Natural killer cell (primary cell): ENCODE measurements around the gene RFX6. TPM values are rescaled to one million over a fixed set of nuclear protein-coding genes. Genes with fewer than 3 reads are reported as not detected.

ENCODE experiments used
- ATAC-seq, 3 donors: fragments of 150-1000 bp in 2 of 3; fragments of 200-7000 bp in 1 of 3; cut with Tn5 transposase; 1 replicate in 1 of 3; 2 replicates in 2 of 3; pipeline ENCODE4 v1.10.0; 2021; ENCODE audit warnings: mild to moderate bottlenecking in 2 of 3, moderate library complexity in 2 of 3
- DNase-seq, 2 donors: peaks; one replicate each; pipeline versions ENCODE4 v3.0.0 to v3.0.0-alpha.2; 2013 to 2021; ENCODE audit warnings: mixed read lengths in 1 of 2
- H3K27ac ChIP-seq: one replicate; pipeline ENCODE4 v1.5.1; 2013; ENCODE audit warnings: mild to moderate bottlenecking, low read length
- H3K27me3 ChIP-seq: one replicate; pipeline ENCODE4 v1.6.1; 2013; ENCODE audit warnings: low read length; ENCODE audit not compliant: control insufficient read depth, insufficient read depth
- H3K36me3 ChIP-seq: one replicate; pipeline ENCODE4 v1.6.1; 2013; ENCODE audit warnings: low read length; ENCODE audit not compliant: control insufficient read depth, insufficient read depth
- H3K4me1 ChIP-seq: one replicate; pipeline ENCODE4 v1.6.1; 2013; ENCODE audit warnings: low read length; ENCODE audit not compliant: control insufficient read depth, insufficient read depth
- H3K4me3 ChIP-seq: one replicate; pipeline ENCODE4 v1.5.1; 2013; ENCODE audit warnings: low read length
- H3K9me3 ChIP-seq: one replicate; pipeline ENCODE4 v1.6.1; 2013; ENCODE audit warnings: low read length; ENCODE audit not compliant: control insufficient read depth, insufficient read depth
- H3K27ac Mint-ChIP-seq, 2 donors: one replicate each; pipeline ENCODE4 v1.8.0; 2022; ENCODE audit warnings: mild to moderate bottlenecking in 2 of 2, mixed read lengths in 2 of 2, moderate library complexity in 1 of 2
- H3K27me3 Mint-ChIP-seq, 2 donors: one replicate each; pipeline ENCODE4 v1.8.0; 2022; ENCODE audit warnings: low read depth in 2 of 2, mixed read lengths in 2 of 2
- H3K36me3 Mint-ChIP-seq: one replicate; pipeline ENCODE4 v1.8.0; 2022; ENCODE audit warnings: mixed read lengths
- H3K4me1 Mint-ChIP-seq, 2 donors: one replicate each; pipeline ENCODE4 v1.8.0; 2022; ENCODE audit warnings: mixed read lengths in 2 of 2
- H3K4me3 Mint-ChIP-seq: one replicate; pipeline ENCODE4 v1.8.0; 2022; ENCODE audit warnings: mild to moderate bottlenecking, moderate library complexity, mixed read lengths
- H3K9me3 Mint-ChIP-seq, 2 donors: one replicate each; pipeline ENCODE4 v1.8.0; 2022; ENCODE audit warnings: mixed read lengths in 2 of 2
- CTCF ChIP-seq: fragments of 200-600 bp; IDR thresholded peaks from one replicate; pipeline ENCODE4 v1.8.0; 2022; ENCODE audit warnings: antibody characterized with exemption
- WGBS: methylation state at CpG from one replicate; pipeline ENCODE4 v1.1.7; 2013; ENCODE audit warnings: missing lambda C conversion rate; ENCODE audit not compliant: insufficient coverage; 5-methylcytosine and 5-hydroxymethylcytosine counted together
- intact Hi-C: fragments of 100-400 bp; cut with micrococcal nuclease; formaldehyde crosslinking; loops from one replicate; pipeline ENCODE4 v1.14.2; 2022
- total RNA-seq, 4 donors: library from RNA; stranded (reverse); fragments of 120-200 nt in 1 of 4; gene quantifications; one replicate each; pipeline versions ENCODE4 v1.2.3 to v1.2.4, GENCODE V29; 2013 to 2022

Gene RFX6
- total RNA-seq, 3 donors from 2014 or later (not counting 1 experiment from before 2014, with no cell fraction given): not detected

- H3K36me3 ChIP-seq: no peaks in the 10 kb centered on the region
- no peak overlapping the region for H3K27ac ChIP-seq
- 80% methylated on average over 1 of the region's 5 CpGs for WGBS
- H3K27me3 ChIP-seq: no peaks in the 10 kb centered on the region
- H3K9me3 Mint-ChIP-seq: peaks cover 2 to 11% of the 10 kb centered on the region in 2 donors
- no peak overlapping the region for H3K4me3 ChIP-seq
- H3K4me1 ChIP-seq: no peaks in the 10 kb centered on the region
- no peaks in the 10 kb centered on the region for H3K36me3 Mint-ChIP-seq
- ATAC-seq (no peak), DNase-seq (no peak)
- no peak for TF ChIP-seq CTCF
- H3K9me3 ChIP-seq: no peaks in the 10 kb centered on the region
- no peaks in the 10 kb centered on the region for H3K4me1 Mint-ChIP-seq
- intact Hi-C loops: no loop called here
- no peak overlapping the region for H3K27ac Mint-ChIP-seq
- H3K4me3 Mint-ChIP-seq: no peak overlapping the region
- no peaks in the 10 kb centered on the region for H3K27me3 Mint-ChIP-seq
Observed at GRCh38 chr6:116836606-116837342, 40.3 kb upstream of the RFX6 start.

DNA sequence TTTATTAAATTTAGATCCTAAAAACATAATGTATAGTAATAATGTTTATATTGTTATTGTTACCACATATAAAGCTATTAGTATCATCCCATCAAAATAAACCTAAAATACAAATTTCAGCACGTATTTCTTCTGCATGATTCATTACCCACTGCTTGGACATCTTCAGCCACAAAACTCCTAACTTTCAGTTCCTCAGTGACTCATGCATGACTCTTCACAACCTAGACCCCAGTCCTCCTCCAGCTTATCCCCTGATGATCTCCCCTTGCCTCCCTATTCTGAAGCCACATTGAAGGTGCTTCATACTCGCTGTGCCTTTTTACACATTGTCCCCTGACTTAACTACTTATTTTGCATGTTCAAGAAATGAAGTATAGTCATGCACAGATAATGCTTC, 37.0 kb upstream of the RFX6 start:
- no peaks in the 10 kb centered on the region for H3K9me3 ChIP-seq
- no peaks in the 10 kb centered on the region for H3K36me3 ChIP-seq
- H3K27me3 ChIP-seq: no peaks in the 10 kb centered on the region
- no peak overlapping the region for H3K27ac ChIP-seq
- DNase-seq: no peak
- no peaks in the 10 kb centered on the region for H3K4me1 ChIP-seq
- Mint-ChIP-seq H3K36me3 (no peaks in the 10 kb centered on the region), H3K9me3 (peaks cover 0 to 9% of the 10 kb centered on the region in 2 donors), H3K27me3 (no peaks in the 10 kb centered on the region), H3K27ac (no peak overlapping the region), H3K4me1 (no peaks in the 10 kb centered on the region), H3K4me3 (no peak overlapping the region)
- H3K4me3 ChIP-seq: no peak overlapping the region
- no peak for TF ChIP-seq CTCF
- no peak for ATAC-seq
- WGBS: 52% methylated on average over 2 of the region's 2 CpGs
- intact Hi-C loops: no loop called here

DNA sequence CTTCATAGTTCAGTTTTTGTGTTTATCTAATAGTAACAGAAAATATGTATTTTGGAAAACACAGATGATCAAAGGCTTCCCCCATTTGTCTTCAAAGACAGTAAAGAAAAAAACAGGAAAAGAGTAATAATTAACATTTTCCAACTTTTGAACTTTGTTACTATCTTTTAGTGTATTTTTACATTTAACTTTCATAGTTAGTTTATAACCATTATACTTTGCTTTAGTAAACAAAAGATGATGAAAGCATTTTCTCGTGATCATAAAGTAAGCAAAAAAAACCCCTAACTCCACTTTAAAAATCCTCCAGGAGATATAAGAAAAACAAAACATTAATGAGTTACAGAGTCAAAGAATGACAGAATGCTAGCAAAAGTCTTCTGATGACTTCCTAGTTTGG, 34.6 kb upstream of the RFX6 start:
- Mint-ChIP-seq H3K27ac (no peak overlapping the region), H3K9me3 (peaks cover 0 to 5% of the 10 kb centered on the region in 2 donors), H3K27me3 (no peaks in the 10 kb centered on the region), H3K36me3 (no peaks in the 10 kb centered on the region), H3K4me3 (no peak overlapping the region), H3K4me1 (no peaks in the 10 kb centered on the region)
- no peak for ATAC-seq
- H3K4me3 ChIP-seq: no peak overlapping the region
- H3K27ac ChIP-seq: no peak overlapping the region
- no peaks in the 10 kb centered on the region for H3K9me3 ChIP-seq
- no CpG with 5 or more reads among the region's 1 CpG for WGBS
- H3K36me3 ChIP-seq: no peaks in the 10 kb centered on the region
- no peak for DNase-seq
- no peaks in the 10 kb centered on the region for H3K4me1 ChIP-seq
- intact Hi-C loops: no loop called here
- no peak for TF ChIP-seq CTCF
- no peaks in the 10 kb centered on the region for H3K27me3 ChIP-seq

DNA sequence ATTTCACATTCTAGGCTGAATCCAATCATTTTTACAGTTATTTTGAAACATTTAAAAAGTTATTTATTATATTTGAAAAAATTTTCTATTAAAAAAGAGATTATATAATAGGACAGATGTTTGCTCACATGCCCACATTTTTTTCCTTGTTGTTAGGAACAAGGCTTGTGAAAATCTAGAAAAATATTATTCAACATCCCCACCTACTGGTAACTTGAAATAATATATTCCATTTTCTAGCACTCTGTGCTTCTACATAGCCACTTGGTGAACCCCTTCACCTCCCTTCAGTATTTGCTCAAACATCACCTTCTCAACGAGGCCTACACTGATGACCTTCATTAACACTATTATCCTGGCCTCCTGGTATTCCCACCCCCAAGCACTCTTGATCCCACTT, 29.8 kb upstream of the RFX6 start:
- Mint-ChIP-seq H3K9me3 (peaks cover 2 to 3% of the 10 kb centered on the region in 2 donors), H3K36me3 (no peaks in the 10 kb centered on the region), H3K27me3 (no peaks in the 10 kb centered on the region), H3K4me1 (no peaks in the 10 kb centered on the region), H3K4me3 (no peak overlapping the region), H3K27ac (no peak overlapping the region)
- DNase-seq: peak in 1 of 2 donors; percentile 2
- ATAC-seq: no peak
- Histone ChIP-seq H3K36me3 (no peaks in the 10 kb centered on the region), H3K4me3 (no peak overlapping the region), H3K27ac (no peak overlapping the region), H3K27me3 (no peaks in the 10 kb centered on the region), H3K4me1 (no peaks in the 10 kb centered on the region), H3K9me3 (no peaks in the 10 kb centered on the region)
- TF ChIP-seq CTCF: no peak
- intact Hi-C loops: no loop called here
- WGBS: 8% methylated on average over 1 of the region's 1 CpG
